SK-N-SH (cell line): ENCODE results near the gene MYH16.

Source experiments
- CTCF ChIP-seq: fragments of 200-600 bp; sonication (generic); IDR thresholded peaks from 2 replicates; pipeline ENCODE4 v1.6.1; 2017; ENCODE audit warnings: antibody characterized with exemption, mild to moderate bottlenecking, moderate library complexity
- MXI1 ChIP-seq: IDR thresholded peaks from 2 replicates; pipeline ENCODE4 v1.6.1; 2012; ENCODE audit warnings: mild to moderate bottlenecking, low read depth, low read length, improper control_type of control experiment
- NRF1 ChIP-seq: IDR thresholded peaks from 2 replicates; pipeline ENCODE4 v1.6.1; 2012; ENCODE audit warnings: low read depth, mild to moderate bottlenecking, low read length
- PBX3 ChIP-seq: IDR thresholded peaks from 2 replicates; pipeline ENCODE4; 2012
- POLR2AphosphoS5 ChIP-seq: IDR thresholded peaks from 2 replicates; pipeline ENCODE4 v1.6.1; 2012; ENCODE audit warnings: low read depth, low read length
- RAD21 ChIP-seq: IDR thresholded peaks from 2 replicates; pipeline ENCODE4 v1.6.1; 2012; ENCODE audit warnings: mild to moderate bottlenecking, low read length
- RFX5 ChIP-seq: IDR thresholded peaks from 2 replicates; pipeline ENCODE4 v1.6.1; 2012; ENCODE audit warnings: mild to moderate bottlenecking, improper control_type of control experiment, low read length
- TAF1 ChIP-seq: IDR thresholded peaks from 2 replicates; pipeline ENCODE4 v1.6.1; 2012; ENCODE audit warnings: low read depth, mild to moderate bottlenecking, low read length, moderate library complexity, borderline replicate concordance
- YY1 ChIP-seq: IDR thresholded peaks from 2 replicates; pipeline ENCODE4 v1.4.0; 2012; ENCODE audit warnings: low read depth, mild to moderate bottlenecking

GRCh38 chr7:99340659-99341058 lies 68.0 kb downstream of the MYH16 start:
- TF ChIP-seq TAF1 (no peak), CTCF (no peak), PBX3 (no peak), RAD21 (no peak), YY1 (no peak), MXI1 (no peak), POLR2AphosphoS5 (no peak), RFX5 (no peak), NRF1 (no peak)
